Activated CD4-positive, alpha-beta T cell treated with anti-CD3 and anti-CD28 coated beads, Interleukin-2, Interleukin-4, amounts not matched to agents 100 ng/mL and 50 ng/mL, durations not matched to agents 16 hours and 8 hours (primary cell): ENCODE data around the gene SDC4.

Experiments
- DNase-seq: peaks from one replicate; pipeline ENCODE4 v3.0.0-alpha.2; 2020; ENCODE audit warnings: low spot score

The SDC4 gene

DNA sequence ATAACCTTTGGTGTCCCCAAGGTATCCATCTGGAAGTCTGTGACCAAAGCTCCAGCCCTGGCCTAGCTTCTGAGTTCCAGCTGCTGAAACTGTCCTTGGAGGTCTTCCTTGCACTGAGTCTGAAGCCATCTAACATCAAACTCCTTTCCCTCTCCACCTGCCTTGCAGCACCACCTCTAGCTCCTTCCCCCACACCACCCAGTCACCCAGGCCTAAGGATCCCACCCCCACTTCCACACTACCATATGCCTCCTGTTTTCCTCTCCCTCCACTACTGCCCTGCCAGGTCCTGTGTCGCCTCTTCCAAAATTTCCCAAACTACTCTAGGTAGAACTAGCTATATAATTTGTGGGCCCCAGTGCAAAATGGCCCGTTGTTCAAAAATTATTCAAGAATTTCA, 29.3 kb downstream of the SDC4 start:
- DNase-seq, result no peak

DNA sequence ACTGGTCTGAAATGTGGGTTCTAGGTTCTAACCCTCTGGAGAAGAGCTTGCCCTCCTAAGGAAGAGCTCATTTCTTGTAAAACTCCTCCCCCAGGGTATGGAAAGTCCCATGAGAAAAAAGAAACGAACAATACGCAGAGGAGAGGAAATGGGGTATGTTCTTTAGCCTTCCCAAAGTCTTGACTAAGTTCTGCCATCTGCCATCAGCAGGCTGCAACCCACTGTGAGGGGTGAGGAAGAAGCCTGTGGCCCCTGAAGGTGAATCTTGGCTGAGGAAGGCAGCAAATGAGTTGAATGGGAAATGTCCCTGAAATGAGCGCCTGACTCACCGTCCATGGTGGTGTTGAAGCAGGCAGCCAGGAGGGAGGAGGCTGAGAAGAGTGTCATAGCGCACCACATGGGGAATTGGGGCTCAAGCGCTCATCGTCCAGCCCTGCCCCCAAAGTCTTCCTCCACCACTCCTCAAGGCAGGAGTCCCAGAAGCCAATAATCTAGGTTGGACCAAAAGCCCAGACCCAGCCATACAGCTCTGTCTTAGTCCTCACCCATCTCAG, 29.8 kb downstream of the SDC4 start:
- no peak for DNase-seq

DNA sequence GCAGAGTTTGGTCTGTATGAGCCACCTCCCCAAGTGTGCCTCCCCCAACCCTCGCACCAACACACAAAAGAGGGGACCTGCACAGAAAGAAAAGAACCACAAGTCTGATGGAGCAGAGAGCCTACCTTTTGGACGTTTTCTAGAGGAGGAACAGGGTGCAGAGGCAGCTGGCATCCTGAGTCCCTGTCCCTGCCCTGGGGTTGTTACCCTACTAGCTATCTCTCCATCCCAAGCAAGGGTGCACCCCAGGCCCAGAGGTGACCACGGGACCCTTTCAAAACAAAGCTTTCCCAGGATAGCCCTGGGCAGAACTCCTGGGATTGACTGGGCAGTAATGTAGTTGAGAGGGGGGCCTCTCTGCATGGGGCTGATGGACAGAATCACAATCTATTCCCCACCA, 30.4 kb downstream of the SDC4 start:
- no peak for DNase-seq

DNA sequence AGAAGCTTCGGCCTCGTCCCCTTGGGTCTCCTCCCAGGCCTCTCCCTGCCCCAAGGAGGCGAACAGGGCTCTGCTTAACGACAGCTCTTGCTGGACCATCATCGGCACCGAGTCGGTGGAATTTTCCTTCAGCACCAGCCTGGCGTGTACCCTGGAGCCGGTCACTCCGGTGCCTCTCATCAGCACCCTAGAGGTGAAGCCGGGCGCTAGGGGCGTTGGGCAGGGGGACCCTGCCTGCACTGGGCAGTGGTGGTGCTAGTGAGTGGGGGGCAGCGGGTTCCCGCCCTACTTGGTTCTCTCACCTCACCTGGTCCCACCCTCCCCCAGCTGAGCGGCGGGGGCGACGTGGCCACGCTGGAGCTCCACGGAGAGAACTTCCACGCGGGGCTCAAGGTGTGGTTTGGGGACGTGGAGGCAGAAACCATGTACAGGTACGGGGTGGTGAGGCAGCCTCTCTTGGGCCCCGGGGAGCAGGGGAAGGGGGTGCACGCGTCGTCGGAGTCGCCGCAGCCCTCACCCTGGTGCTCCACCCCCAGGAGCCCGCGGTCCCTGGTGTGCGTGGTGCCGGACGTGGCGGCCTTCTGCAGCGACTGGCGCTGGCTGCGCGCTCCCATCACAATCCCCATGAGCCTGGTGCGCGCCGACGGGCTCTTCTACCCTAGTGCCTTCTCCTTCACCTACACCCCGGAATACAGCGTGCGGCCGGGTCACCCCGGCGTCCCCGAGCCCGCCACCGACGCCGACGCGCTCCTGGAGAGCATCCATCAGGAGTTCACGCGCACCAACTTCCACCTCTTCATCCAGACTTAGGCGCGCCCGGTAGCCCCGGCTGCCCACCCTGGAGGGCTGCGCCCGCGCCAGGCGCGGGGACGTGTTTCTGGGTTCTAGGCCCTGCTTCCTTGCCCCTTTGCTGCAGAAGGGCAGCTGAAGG, 31.8 kb downstream of the SDC4 start:
- no peak for DNase-seq

DNA sequence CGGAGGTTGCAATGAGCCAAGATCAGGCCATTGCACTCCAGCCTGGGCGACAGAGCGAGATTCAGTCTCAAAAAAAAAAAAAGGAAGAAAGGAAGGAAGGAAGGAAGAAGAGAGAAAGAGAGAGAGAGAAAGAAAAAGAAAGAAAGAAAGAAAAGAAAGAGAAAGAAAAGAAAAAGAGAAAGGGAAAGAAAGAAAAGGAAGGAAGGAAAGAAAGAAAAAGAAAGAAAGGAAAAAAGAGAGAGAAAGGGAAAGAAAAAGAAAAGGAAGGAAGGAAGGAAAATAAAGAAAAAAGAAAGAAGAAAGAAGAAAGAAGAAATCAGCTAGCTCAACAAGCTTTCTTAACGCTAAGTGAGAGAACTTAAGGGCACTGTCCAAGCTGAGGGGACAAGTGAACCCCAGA, 32.6 kb downstream of the SDC4 start:
- DNase-seq, result no peak

DNA sequence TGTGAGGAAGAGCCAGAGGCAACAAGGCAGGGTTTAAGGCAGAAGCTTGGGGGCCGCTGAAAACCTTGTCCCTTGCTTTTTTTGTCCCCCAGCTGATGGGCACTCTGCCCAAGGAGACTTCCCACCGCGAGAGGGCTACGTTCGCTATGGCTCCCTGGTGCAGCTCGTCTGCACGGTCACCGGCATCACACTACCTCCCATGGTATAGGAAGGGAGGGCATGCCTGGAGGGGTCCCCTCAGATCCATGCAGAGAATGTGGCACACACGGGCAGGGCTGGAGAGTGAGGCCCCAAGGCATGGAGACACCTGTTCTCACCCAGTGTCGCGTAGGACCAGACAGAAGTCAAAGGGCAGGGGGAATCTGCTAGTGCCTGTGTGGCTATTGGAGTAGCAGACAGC, 34.3 kb downstream of the SDC4 start:
- DNase-seq, result no peak

DNA sequence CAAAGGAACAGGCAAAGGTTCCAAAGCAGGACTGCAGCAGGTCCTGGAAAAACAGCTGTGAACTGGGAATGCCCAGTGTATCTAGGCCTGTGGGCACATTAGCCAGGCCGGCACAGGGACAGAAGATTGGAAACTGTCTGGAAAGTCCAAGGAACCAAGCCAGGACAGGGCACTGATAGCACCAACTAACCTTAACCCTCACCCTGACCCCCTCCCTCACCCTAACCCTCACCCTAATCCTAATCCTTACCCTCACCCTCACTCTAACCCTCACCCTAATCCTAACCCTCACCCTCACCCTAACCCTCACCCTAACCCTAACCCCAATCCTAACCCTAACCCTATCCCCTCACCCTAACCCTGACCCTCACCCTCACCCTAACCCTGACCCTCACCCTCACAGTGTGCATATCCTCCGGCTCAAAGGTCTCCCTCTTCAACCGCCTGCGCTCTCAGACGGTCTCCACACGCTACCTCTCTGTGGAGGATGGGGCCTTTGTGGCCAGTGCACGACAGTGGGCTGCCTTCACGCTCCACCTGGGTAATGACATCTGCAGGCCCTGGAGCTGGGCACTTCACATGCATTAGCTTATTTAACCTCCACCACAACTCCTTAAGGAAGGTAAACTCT, 35.0 kb downstream of the SDC4 start:
- DNase-seq, result no peak

DNA sequence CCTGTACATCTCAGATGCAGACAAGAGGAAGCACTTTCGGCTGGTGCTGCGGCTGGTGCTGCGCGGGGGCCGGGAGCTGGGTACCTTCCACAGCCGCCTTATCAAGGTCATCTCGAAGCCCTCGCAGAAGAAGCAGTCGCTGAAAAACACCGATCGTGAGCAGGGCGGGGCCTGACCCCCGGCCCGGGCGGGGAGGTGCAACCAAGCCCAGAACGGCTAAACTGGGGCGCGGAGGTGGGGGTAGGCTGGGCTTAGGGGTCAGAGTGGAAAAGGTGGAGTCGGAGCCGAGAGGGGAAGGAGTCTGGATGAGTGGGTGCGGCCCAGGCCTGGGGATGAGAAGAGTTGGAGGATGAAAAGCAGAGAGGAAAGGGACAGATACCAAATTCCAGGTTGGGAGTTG, 36.0 kb downstream of the SDC4 start:
- DNase-seq, result no peak

DNA sequence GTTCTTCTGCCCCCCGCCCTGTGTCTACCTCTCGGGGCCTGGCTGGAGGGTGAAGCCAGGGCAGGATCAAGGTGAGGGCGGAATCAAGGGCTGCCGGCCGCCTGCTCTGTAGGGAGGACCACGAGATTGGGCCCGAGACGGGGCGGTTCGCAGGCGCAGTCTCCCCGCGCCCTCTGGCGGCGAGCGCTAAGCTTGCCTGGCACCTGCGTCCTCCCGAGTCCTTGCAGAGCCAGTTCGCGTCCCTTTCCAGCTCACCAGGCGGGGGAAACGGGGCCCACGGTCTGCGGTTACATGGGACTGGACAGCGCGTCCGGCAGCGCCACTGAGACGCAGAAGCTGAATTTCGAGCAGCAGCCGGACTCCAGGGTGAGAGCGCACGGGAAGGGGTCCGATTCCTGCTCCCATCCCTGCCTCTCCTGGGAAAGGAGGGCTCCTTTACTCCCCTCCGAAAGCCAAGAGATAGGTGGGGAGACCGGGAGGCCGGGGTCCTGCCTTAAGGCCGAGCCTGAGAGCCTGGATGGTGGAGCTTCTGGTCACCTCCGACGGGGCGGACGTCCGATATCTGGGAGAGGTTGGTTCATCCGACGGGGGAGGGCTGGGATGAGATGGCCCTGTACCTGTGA, 36.5 kb downstream of the SDC4 start:
- peak; percentile 75 for DNase-seq

DNA sequence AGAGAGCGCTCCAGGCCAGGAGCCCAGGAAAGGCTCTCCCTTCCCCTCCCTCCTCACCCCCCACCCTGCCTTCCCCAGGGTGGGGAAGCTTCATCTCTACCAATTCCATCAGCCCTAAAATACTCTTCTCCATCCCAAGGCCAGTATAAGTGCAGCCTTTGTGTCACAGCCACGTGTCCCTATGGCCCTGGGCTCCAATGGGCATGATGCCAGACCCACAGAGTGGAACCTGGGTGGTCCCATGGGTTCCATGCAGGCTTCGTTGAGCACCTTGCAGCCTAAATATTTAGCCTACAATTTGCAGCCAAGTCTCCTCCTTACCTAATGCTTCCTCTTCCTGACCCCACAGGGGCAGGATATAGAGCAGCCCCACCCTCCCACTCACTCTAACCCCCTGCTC, 39.1 kb downstream of the SDC4 start:
- no peak for DNase-seq

DNA sequence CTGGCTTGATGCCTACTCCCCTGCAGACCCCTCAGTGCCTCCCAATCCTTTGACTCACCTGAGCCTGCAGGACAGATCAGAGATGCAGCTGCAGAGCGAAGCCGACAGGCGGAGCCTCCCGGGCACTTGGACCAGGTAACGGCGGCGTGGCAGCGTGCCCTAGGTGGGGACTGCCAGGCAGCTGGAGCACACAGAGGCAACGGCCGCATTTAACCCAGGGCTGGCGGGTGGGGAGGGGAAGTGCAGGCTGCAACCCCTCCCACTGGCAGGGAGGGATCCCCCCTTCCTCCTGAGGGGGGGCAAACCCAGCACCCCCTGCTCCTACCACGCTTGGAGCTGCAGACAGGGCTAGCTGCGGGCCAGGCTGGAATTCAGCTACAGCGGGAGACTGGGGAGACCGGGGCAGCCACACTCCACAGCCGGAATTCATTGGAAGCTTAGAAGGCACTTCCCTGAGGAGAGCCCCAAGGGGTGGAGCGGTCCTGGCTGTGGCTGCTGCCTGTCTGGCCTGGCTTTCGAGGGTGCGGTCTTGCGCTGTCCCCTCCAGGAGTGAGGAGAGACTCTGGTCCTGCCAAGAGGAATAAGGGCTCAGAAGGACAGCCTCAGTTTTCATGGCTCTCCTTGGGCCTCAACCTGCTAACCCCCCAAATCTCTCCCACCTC, 40.0 kb downstream of the SDC4 start, which contains the start of gene MATN4:
Gene MATN4, minus strand, starts transcription at position 183 of the 662 bp plus-strand sequence. CDS start 2,717 bp downstream, outside the sequence.
- no peak for DNase-seq

DNA sequence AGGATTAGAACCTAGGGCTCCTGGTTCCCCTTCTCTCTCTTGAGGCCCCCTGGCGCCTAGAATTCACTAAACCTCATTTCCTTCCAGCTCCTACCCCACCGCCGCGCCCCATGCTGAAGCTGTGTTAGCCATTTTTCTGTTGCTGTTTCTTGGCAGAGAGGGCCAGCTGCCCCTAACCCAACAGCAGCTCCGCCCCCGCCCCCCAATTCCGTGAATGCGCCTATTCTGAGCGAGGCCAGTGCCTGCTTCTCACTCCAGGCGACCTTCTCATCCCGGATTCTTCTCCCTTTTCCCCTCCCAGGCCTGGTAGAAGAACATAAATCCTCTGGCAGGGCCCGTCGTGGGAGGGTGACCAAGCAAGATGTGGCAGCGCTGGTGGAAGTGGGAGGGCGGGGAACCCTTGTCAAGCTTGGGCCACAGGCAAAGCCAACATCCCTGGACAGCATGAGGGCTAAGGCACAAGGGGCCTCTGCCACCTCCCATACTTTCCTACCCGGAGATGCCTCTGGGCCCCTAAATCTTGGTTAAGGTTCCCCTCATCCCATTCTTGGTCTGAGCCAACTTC, 41.1 kb downstream of the SDC4 start:
- DNase-seq, result no peak

DNA sequence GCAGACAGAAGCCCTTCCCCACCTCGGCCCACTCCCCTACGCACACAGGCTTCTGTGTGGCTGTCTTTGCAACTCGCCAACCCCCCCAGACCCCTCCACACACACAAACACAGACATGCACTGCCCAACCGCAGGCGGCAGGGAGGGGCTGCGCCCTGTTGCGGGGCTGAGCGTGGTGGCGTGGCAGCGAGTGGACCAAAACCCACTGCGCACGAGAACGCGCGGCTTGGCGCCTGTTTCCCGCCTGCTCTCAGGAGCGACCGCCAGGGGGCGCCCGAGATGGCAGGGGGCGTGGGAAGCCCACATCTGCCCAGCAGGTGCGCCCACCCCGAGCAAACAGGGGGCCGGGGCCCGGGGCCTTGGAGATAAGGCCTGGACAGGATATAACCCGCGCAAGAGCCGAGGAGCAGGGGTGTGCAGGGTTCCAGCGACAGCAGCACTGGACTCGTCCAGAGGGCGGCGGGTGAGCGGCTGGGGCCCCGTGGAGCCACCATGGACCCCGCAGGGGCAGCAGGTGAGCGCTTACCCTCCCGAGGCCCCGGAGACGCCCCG, 41.7 kb downstream of the SDC4 start, which contains the start of gene RBPJL:
Gene RBPJL, plus strand, starts transcription at position 410 of the 552 bp plus-strand sequence. Its CDS starts 83 bp downstream, at position 493.
- peak; percentile 49 for DNase-seq

DNA sequence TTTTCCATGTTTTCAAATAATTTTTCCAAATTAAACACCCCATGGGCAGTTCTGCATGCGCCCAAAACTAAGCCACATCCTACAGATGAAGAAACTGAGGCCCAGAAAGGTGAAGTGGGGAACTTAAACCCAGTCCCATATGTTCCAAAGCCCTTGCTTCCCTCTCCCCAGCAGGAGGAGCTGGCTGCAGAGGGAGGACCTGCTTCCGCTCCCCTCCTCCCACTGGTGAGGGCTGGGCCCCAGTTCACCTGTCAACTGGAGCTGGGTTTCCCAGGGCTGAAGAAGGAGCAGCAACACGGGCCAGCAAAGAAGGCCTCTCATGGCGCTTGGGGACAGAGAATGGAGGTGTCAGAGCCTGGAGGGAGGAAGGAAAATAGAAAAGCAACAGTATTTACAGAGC, 43.0 kb downstream of the SDC4 start:
- DNase-seq, result no peak

DNA sequence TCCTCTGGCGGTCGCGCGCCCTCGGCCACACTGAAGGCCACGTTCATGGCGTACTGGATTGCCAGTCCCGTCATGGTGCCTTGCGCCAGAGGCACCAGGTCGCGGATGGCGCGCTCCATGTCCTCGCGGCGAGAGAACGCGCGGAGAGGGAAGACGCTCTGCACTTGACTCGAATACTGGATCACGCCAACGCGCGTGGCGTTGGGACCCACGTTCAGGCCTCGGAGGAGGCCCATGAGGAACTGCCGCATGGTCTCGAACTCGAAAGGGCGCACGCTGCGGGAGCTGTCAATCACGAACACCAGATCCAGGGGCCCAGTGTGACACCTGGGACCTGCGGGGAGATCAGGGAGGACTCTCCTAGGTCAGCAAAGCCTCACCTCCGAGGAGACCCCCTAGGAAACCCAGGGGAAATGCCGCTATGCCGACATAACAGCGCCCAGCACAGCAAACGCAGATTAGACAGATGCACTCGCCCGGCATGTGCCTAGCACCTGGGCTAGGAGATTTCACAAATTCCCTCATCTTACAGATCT, 43.7 kb downstream of the SDC4 start:
- DNase-seq, result no peak

DNA sequence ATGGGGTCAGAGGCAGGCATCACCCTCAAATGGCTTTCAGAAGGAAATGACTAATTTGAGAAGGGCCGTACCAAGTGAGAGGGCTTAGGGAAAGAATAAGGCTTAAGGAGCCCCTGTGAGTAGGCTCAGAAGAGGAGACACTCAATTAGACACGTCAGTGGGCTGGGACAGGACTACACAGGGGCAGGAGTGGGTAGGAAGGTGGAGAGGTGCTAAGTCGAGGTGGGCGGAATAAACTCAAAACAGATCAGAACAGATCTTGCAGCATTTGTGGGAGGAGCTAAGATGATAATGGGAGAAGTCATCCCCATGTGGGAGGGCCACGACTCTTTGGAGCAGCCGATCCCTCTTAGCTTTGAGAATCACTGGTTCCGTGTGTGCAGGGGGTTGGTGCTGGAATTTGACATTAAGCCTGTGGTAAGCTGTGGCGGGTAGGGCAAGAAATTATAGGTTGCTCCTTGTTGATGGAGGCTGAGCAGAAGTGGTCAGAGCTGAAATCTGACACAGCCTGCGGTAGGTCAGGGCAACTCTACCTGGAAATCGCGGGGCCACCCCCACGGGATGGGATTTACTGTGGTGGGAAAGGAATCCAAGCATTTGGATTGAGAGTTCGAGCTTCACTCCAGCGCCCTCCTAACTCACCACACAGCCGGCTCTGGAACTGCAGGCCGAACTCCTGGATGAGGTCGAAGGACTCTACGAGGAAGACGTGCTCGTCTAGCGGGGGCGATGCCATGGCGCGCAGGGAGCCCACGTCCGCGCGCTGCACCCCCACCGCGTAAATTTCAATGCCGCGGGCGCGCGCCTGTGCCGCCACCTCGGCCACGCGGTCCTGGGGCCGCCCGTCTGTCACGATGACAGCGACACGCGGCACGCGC, 44.4 kb downstream of the SDC4 start:
- DNase-seq, result peak; percentile 45

DNA sequence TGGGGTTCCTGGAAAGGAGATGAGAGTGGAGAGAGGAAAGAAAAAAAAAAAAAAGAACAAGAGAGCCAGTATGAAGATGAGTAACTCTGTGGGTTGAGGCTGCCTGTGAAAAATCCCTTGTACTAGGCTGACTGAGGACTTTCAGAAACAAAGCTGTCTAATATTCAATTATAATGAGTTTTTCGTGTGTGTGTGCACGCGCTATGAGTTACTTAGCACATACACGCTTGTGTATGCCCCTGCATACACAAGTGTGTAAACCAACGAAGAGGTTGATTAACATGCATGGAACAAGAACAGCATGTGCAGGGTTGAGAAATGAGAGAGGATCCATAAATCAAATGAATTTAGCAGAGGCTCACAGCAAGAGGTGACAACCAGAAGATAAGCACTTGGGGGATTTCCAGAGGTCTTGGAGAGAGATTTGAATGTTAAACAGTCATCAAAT, 46.4 kb downstream of the SDC4 start:
- peak; percentile 60 for DNase-seq

DNA sequence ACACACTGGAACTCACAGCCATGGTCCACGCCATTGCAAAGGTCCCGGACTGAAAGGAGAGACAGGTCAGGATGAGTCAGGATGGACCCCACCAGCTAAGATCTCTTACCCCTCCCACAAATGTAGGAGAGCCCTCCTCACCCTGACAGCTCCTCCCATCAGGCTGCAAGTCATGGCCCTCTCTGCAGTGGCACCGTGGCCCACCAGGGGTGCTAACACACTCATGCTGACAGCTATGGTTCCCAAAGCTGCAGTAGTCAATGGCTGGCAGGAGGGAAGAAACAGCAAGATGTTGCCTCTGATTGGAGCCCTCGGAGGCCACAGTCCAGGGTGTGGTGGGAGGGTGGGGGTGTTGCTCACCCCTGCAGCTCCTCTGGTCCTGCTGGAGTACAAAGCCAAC, 47.3 kb downstream of the SDC4 start:
- DNase-seq, result peak; percentile 71

DNA sequence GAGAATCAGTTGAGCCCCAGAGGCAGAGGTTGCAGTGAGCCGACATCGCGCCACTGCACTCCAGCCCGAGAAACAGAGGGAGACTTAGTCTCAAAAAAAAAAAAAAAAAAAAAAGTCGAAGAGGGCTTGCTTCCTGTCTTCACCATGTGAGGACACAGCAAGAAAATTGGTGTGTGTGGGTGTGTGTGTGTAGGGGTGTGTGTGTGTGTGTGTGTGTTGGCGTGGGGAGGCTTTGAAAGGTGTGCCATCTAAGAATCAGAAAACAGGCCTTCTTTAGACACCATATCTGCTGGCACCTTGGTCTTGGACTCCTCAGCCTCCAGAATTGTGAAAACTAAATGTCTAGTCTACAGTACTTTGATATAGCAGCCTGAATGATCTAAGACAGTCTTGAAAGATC, 48.4 kb downstream of the SDC4 start:
- no peak for DNase-seq
